H1 (cell line): ENCODE measurements around the gene LTBP3. TPM values are rescaled to one million over a fixed set of nuclear protein-coding genes. Genes with fewer than 3 reads are reported as not detected.

Experiments used
- CTCF ChIA-PET: fragments of 300-600 bp; sonication (Branson Sonifier 250); formaldehyde crosslinking; loops from one replicate; lab custom pipeline; 2021; ENCODE audit not compliant: partially characterized antibody; lab: Charles Lee
- POLR2A ChIA-PET: fragments of 300-600 bp; sonication (Branson Sonifier 250); formaldehyde crosslinking; loops from one replicate; lab custom pipeline; 2021; ENCODE audit warnings: inconsistent platforms; ENCODE audit not compliant: partially characterized antibody; lab: Charles Lee
- DNase-seq, 2 experiments: peaks; one replicate each; pipeline versions ENCODE4 v3.0.0 to v3.0.0-alpha.2; 2010 to 2022; ENCODE audit warnings: low spot score in 2 of 2, low read depth in 1 of 2, mixed read lengths in 1 of 2
- FAIRE-seq: peaks from 2 replicates; lab custom pipeline; 2011; peaks lifted over from hg19 to GRCh38; lab: Jason Lieb, UNC
- H2AFZ ChIP-seq: 2 replicates; pipeline ENCODE4 v1.8.1; 2012; ENCODE audit warnings: low read length, inconsistent platforms
- H2AK5ac ChIP-seq: 2 replicates; pipeline ENCODE4 v1.6.1; 2013; ENCODE audit warnings: low read depth, low read length
- H2BK120ac ChIP-seq: replicated peaks from 2 replicates; pipeline ENCODE3; 2013; ENCODE audit warnings: low read depth, low read length, inconsistent platforms
- H2BK12ac ChIP-seq: 2 replicates; pipeline ENCODE4 v1.6.1; 2013; ENCODE audit warnings: low read depth, low read length
- H2BK15ac ChIP-seq: 2 replicates; pipeline ENCODE4 v1.6.1; 2013; ENCODE audit warnings: low read length
- H2BK20ac ChIP-seq: 2 replicates; pipeline ENCODE4 v1.6.1; 2013; ENCODE audit warnings: low read length
- H2BK5ac ChIP-seq: 2 replicates; pipeline ENCODE4 v1.6.1; 2013; ENCODE audit warnings: low read depth, low read length
- H3K14ac ChIP-seq: 2 replicates; pipeline ENCODE4 v1.6.1; 2013; ENCODE audit warnings: inconsistent platforms; ENCODE audit not compliant: insufficient read length
- H3K18ac ChIP-seq: 2 replicates; pipeline ENCODE4 v1.6.1; 2013; ENCODE audit warnings: low read length; ENCODE audit errors: extremely low read depth
- H3K23ac ChIP-seq: 2 replicates; pipeline ENCODE4 v1.6.1; 2013; ENCODE audit warnings: inconsistent platforms; ENCODE audit not compliant: insufficient read length
- H3K23me2 ChIP-seq: 2 replicates; pipeline ENCODE4 v1.6.1; 2013; ENCODE audit warnings: low read depth, low read length
- H3K27ac ChIP-seq: 2 replicates; pipeline ENCODE4 v1.6.1; 2011; ENCODE audit warnings: low read depth, low read length, inconsistent platforms
- H3K27me3 ChIP-seq, 4 experiments: replicated peaks in 1 of 4; 1 replicate in 1 of 4; 2 replicates in 3 of 4; pipeline versions ENCODE4 v1.6.1 to v1.8.1; 2011 to 2013; ENCODE audit warnings: low read length in 3 of 4, mild to moderate bottlenecking in 3 of 4, inconsistent platforms in 2 of 4, mixed read lengths in 2 of 4, moderate library complexity in 1 of 4; ENCODE audit not compliant: control insufficient read depth in 3 of 4, insufficient read depth in 3 of 4; ENCODE audit errors: extremely low read depth in 1 of 4
- H3K36me3 ChIP-seq, 4 experiments: 2 replicates each; pipeline versions ENCODE4 v1.6.1 to v1.8.1; 2011 to 2013; ENCODE audit warnings: mild to moderate bottlenecking in 4 of 4, low read length in 3 of 4, moderate library complexity in 2 of 4, control low read depth in 1 of 4, inconsistent platforms in 1 of 4; ENCODE audit not compliant: insufficient read depth in 4 of 4, control insufficient read depth in 2 of 4
- H3K4ac ChIP-seq: replicated peaks from 2 replicates; pipeline ENCODE3; 2013; ENCODE audit warnings: low read length, low read depth, mixed read lengths, inconsistent platforms; ENCODE audit not compliant: insufficient read length
- H3K4me1 ChIP-seq, 4 experiments: replicated peaks in 1 of 4; 1 replicate in 1 of 4; 2 replicates in 3 of 4; pipeline versions ENCODE4 v1.6.1 to v1.8.1; 2011 to 2013; ENCODE audit warnings: low read length in 3 of 4, inconsistent platforms in 2 of 4, mixed read lengths in 1 of 4; ENCODE audit not compliant: insufficient read depth in 4 of 4, control insufficient read depth in 3 of 4
- H3K4me2 ChIP-seq, 2 experiments: 2 replicates each; pipeline versions ENCODE4 v1.6.1 to v1.8.1; 2011 to 2013; ENCODE audit warnings: low read depth in 2 of 2, low read length in 2 of 2, control low read depth in 1 of 2, inconsistent platforms in 1 of 2, mild to moderate bottlenecking in 1 of 2; ENCODE audit not compliant: insufficient read depth in 1 of 2
- H3K4me3 ChIP-seq, 4 experiments: fragments of 200-600, 300-600 bp in 1 of 4; sonication (generic), shearing (Covaris generic), sonication (Bioruptor Twin) in 1 of 4; 2 replicates each; pipeline versions ENCODE4 v1.5.1 to v1.8.1; 2011 to 2016; ENCODE audit warnings: low read length in 4 of 4, low read depth in 3 of 4, control low read depth in 2 of 4, inconsistent platforms in 2 of 4, mild to moderate bottlenecking in 2 of 4, mixed read lengths in 1 of 4, moderate library complexity in 1 of 4; ENCODE audit not compliant: insufficient read depth in 2 of 4; ENCODE audit errors: extremely low read depth in 1 of 4
- H3K56ac ChIP-seq: replicated peaks from 2 replicates; pipeline ENCODE3; 2013; ENCODE audit warnings: low read depth, mild to moderate bottlenecking, mixed read lengths, low read length, inconsistent platforms; ENCODE audit not compliant: insufficient read length
- H3K79me1 ChIP-seq: 2 replicates; pipeline ENCODE4 v1.6.1; 2013; ENCODE audit warnings: low read depth, low read length, control low read depth
- H3K79me2 ChIP-seq, 2 experiments: 2 replicates each; pipeline versions ENCODE4 v1.6.1 to v1.8.1; 2012 to 2013; ENCODE audit warnings: low read length in 2 of 2, mild to moderate bottlenecking in 2 of 2, inconsistent platforms in 1 of 2; ENCODE audit not compliant: insufficient read depth in 2 of 2, control insufficient read depth in 1 of 2
- H3K9ac ChIP-seq, 4 experiments: replicated peaks in 1 of 4; 1 replicate in 1 of 4; 2 replicates in 3 of 4; pipeline versions ENCODE4 v1.6.1 to v1.8.1; 2011 to 2013; ENCODE audit warnings: low read depth in 3 of 4, low read length in 3 of 4, control low read depth in 2 of 4, mild to moderate bottlenecking in 2 of 4, moderate library complexity in 2 of 4, inconsistent platforms in 1 of 4; ENCODE audit errors: extremely low read depth in 1 of 4
- H3K9me3 ChIP-seq, 2 experiments: 2 replicates each; pipeline versions ENCODE4 v1.6.1 to v1.8.1; 2012 to 2013; ENCODE audit warnings: mild to moderate bottlenecking in 2 of 2, moderate library complexity in 2 of 2, control low read depth in 1 of 2, inconsistent platforms in 1 of 2, low read depth in 1 of 2, low read length in 1 of 2, mixed read lengths in 1 of 2; ENCODE audit not compliant: insufficient read depth in 2 of 2
- H4K20me1 ChIP-seq, 2 experiments: replicated peaks in 1 of 2; 2 replicates each; pipeline versions ENCODE3 to v1.8.1; 2011 to 2013; ENCODE audit warnings: inconsistent platforms in 2 of 2, low read length in 2 of 2, mild to moderate bottlenecking in 1 of 2; ENCODE audit not compliant: insufficient read depth in 2 of 2, control insufficient read depth in 1 of 2
- H4K5ac ChIP-seq: 2 replicates; pipeline ENCODE4 v1.6.1; 2013; ENCODE audit warnings: low read length, low read depth, mixed read lengths, inconsistent platforms; ENCODE audit not compliant: insufficient read length
- H4K8ac ChIP-seq: 2 replicates; pipeline ENCODE4 v1.8.0; 2013; ENCODE audit warnings: mild to moderate bottlenecking, moderate library complexity, low read length, inconsistent platforms; ENCODE audit not compliant: insufficient read depth; ENCODE audit errors: extremely low read depth
- H4K91ac ChIP-seq: replicated peaks from 2 replicates; pipeline ENCODE3; 2013; ENCODE audit warnings: low read length, mixed read lengths, inconsistent platforms; ENCODE audit not compliant: insufficient read length
- ATF3 ChIP-seq: IDR thresholded peaks from 2 replicates; pipeline ENCODE4 v1.6.1; 2011; ENCODE audit warnings: low read depth, mild to moderate bottlenecking, low read length; ENCODE audit not compliant: insufficient read depth
- BACH1 ChIP-seq: IDR thresholded peaks from 2 replicates; pipeline ENCODE4 v1.6.1; 2012; ENCODE audit warnings: low read length, improper control_type of control experiment
- EZH2 ChIP-seq: fragments of 200-600 bp; sonication (generic); IDR thresholded peaks from 2 replicates; pipeline ENCODE4 v1.7.1; 2012; ENCODE audit warnings: low read depth, mild to moderate bottlenecking, moderate library complexity, low read length, inconsistent platforms; ENCODE audit not compliant: severe bottlenecking
- PHF8 ChIP-seq: fragments of 200-600 bp; sonication (generic); conservative IDR thresholded peaks from 2 replicates; pipeline ENCODE4 v1.7.1; 2012; ENCODE audit warnings: low read depth, mild to moderate bottlenecking, inconsistent platforms, low read length, moderate library complexity
- RBBP5 ChIP-seq: IDR thresholded peaks from 2 replicates; pipeline ENCODE4 v1.7.1; 2012; ENCODE audit warnings: low read depth, mild to moderate bottlenecking, inconsistent platforms, low read length, moderate library complexity, borderline replicate concordance
- TAF7 ChIP-seq: optimal IDR thresholded peaks from 2 replicates; pipeline ENCODE3; 2011; ENCODE audit warnings: low read depth, mild to moderate bottlenecking, inconsistent platforms, low read length, moderate library complexity, borderline replicate concordance
- USF2 ChIP-seq: IDR thresholded peaks from 2 replicates; pipeline ENCODE4 v1.6.1; 2011; ENCODE audit warnings: low read length, improper control_type of control experiment
- WGBS, 2 experiments: shearing (Covaris generic) in 1 of 2; methylation state at CpG; one replicate each; pipeline versions ENCODE4 v1.1.6 to v1.1.7; 2013 to 2015; ENCODE audit warnings: low lambda C conversion rate in 2 of 2, mixed read lengths in 2 of 2, inconsistent platforms in 1 of 2, low coverage in 1 of 2, missing lambda C conversion rate in 1 of 2; ENCODE audit not compliant: insufficient replicate concordance in 2 of 2, insufficient coverage in 1 of 2, insufficient read length in 1 of 2; ENCODE audit errors: extremely low coverage in 1 of 2, missing lambda C conversion rate in 1 of 2; 5-methylcytosine and 5-hydroxymethylcytosine counted together
- polyA plus RNA-seq, 7 experiments: library from polyadenylated mRNA; depleted of rRNA in 3 of 7; stranded (reverse) in 5 of 7; unstranded in 2 of 7; fragments of >200 nt in 5 of 7; fragments of 200-250 nt in 2 of 7; gene quantifications; 1 replicate in 5 of 7; 2 replicates in 1 of 7; 4 replicates in 1 of 7; pipeline versions ENCODE4 v1.2.1 to v1.2.3, GENCODE V29; 2011 to 2013; ENCODE audit warnings: missing spikeins in 2 of 7, mixed read lengths in 2 of 7
- total RNA-seq: library from RNA; stranded (reverse); fragmentation: NEBNext Ultra II Directional; extraction: Animal tissue kit (Norgen Biotek cat#: 25700); gene quantifications from 2 replicates; pipeline ENCODE4 v1.2.1, GENCODE V29; 2021

LTBP3 gene
- total and polyA plus RNA-seq, 2 of the 8 experiments (the other 6 are each of a cell fraction or from before 2014, with no cell fraction given): 12.8 to 17.8 TPM

- no peaks in the 10 kb centered on the region for H3K9me3 ChIP-seq
- H2BK12ac ChIP-seq: 0 out of 2 replicates have a peak within 1 kb of the TSS, but pooled peaks have one; percentile 43
- H3K56ac ChIP-seq: no peak within 1 kb of the TSS
- peak within 1 kb of the TSS; percentile 62 for H3K18ac ChIP-seq
- peak within 1 kb of the TSS; percentile 85 to 99 for H3K4me2 ChIP-seq
- H2BK5ac ChIP-seq: peak within 1 kb of the TSS; percentile 68; the same call in 1 of the 2 replicates
- H3K4ac ChIP-seq: no peak within 1 kb of the TSS
- peaks cover 0 to 5% (median 2%) of the 10 kb centered on the region in 4 experiments; a peak in 2 of 8 replicates for H3K36me3 ChIP-seq
- peaks cover 13% of the 10 kb centered on the region for H3K23me2 ChIP-seq
- H2BK15ac ChIP-seq: 0 out of 2 replicates have a peak within 1 kb of the TSS, but pooled peaks have one; percentile 72
- WGBS, 2 experiments: 2% methylated on average over 26 of the region's 82 CpGs; no CpG with 5 or more reads in 1 of the 2 experiments
- H4K20me1 ChIP-seq: peaks cover 0 to 13% of the 10 kb centered on the region in 2 experiments
- H3K4me3 ChIP-seq: peak within 1 kb of the TSS; percentile 60 to 98 (median 82)
- peaks cover 0 to 3% of the 10 kb centered on the region in 2 experiments; a peak in 1 of 4 replicates for H3K79me2 ChIP-seq
- peaks cover 0 to 4% (median 0%) of the 10 kb centered on the region in 4 experiments; a peak in 2 of 7 replicates for H3K27me3 ChIP-seq
- H2BK120ac ChIP-seq: no peak within 1 kb of the TSS
- H3K4me1 ChIP-seq: peaks cover 0 to 14% (median 8%) of the 10 kb centered on the region in 4 experiments; a peak in 5 of 7 replicates
- peak within 1 kb of the TSS; percentile 94 for H2AFZ ChIP-seq
- ChIA-PET CTCF (interaction anchor here (0.6 to 2.9 kb wide), 9 partner anchors 14 to 363 kb away, joined by 3 to 12 read pairs (median 6); partner anchors contain the start of genes FAM89B, FIBP and ZNRD2), POLR2A (interaction anchor here (0.8 to 7.7 kb wide), 16 partner anchors 9 to 191 kb away, joined by 3 to 87 read pairs (median 4); partner anchors contain the start of genes DPF2, MALAT1, NEAT1 and TIGD3)
- no peak within 1 kb of the TSS for H3K27ac ChIP-seq
- H3K23ac ChIP-seq: no peak within 1 kb of the TSS
- H3K14ac ChIP-seq: no peak within 1 kb of the TSS
- peak within 1 kb of the TSS; percentile 96 for H4K8ac ChIP-seq
- H2BK20ac ChIP-seq: peak within 1 kb of the TSS; percentile 86; the same call in 1 of the 2 replicates
- DNase-seq: peak in 1 of 2 experiments; percentile 88
- H4K5ac ChIP-seq: peak within 1 kb of the TSS; percentile 26
- peak within 1 kb of the TSS; percentile 12 for H4K91ac ChIP-seq
- peak within 1 kb of the TSS; percentile 76 to 88 (median 81) for H3K9ac ChIP-seq
- H3K79me1 ChIP-seq: no peaks in the 10 kb centered on the region
- peak within 1 kb of the TSS; percentile 54 for H2AK5ac ChIP-seq
- FAIRE-seq: no peak
- TF ChIP-seq RBBP5 (peak; percentile 37; the same call in 1 of the 2 replicates), TAF7 (peak; percentile 38), USF2 (peak; percentile 81), BACH1 (no peak), ATF3 (0 out of 2 replicates have a peak, but pooled peaks have one; percentile 28), PHF8 (peak; percentile 99), EZH2 (no peak)
Measured at GRCh38 chr11:65524741-65525545, 33.2 kb downstream of the LTBP3 start, which contains the start of gene SCYL1. TSS of gene SCYL1 (plus strand) at chr11:65525083. CDS start at chr11:65525154, 71 bp downstream.
